A549 (cell line): ENCODE measurements around the gene CEP97. TPM values are rescaled to one million over a fixed set of nuclear protein-coding genes. Genes with fewer than 3 reads are reported as not detected.

ENCODE experiments used
- ATAC-seq, 2 experiments: fragments of 200-7000 bp in 1 of 2; fragments of >200 bp in 1 of 2; cut with Nextera tagmentation in 1 of 2; cut with Tn5 transposase in 1 of 2; 3 replicates each; pipeline versions ENCODE4 v1.8.0 to v1.9.1; 2018 to 2020; ENCODE audit warnings: mild to moderate bottlenecking in 1 of 2, moderate library complexity in 1 of 2
- CTCF ChIA-PET: fragments of 300-600 bp; sonication (Branson Sonifier 250); formaldehyde crosslinking; extraction: SDS; loops from one replicate; lab custom pipeline; 2021; ENCODE audit warnings: antibody characterized with exemption, inconsistent platforms; lab: Yijun Ruan, JAX
- POLR2A ChIA-PET: fragments of 350-600 bp; formaldehyde crosslinking; extraction: SDS; loops from one replicate; lab custom pipeline; 2021; ENCODE audit warnings: antibody characterized with exemption, inconsistent platforms; lab: Yijun Ruan, JAX
- DNase-seq, 2 experiments: peaks; one replicate each; pipeline versions ENCODE4 v3.0.0 to v3.0.0-alpha.2; 2011 to 2016; ENCODE audit warnings: low read depth in 1 of 2, low spot score in 1 of 2
- FAIRE-seq: peaks from 2 replicates; lab custom pipeline; 2011; peaks lifted over from hg19 to GRCh38; lab: Jason Lieb, UNC
- H3K27ac ChIP-seq, 2 experiments: fragments of >200 bp; sonication (Bioruptor Twin); formaldehyde crosslinking; 3 replicates each; pipeline ENCODE4 v1.5.1; 2016 to 2017
- H3K4me1 ChIP-seq: fragments of >200 bp; sonication (Bioruptor Twin); formaldehyde crosslinking; 3 replicates; pipeline ENCODE4 v1.6.1; 2016
- H3K4me2 ChIP-seq: fragments of >200 bp; sonication (Bioruptor Twin); formaldehyde crosslinking; 3 replicates; pipeline ENCODE4 v1.6.1; 2016
- H3K4me3 ChIP-seq: fragments of >200 bp; sonication (Bioruptor Twin); formaldehyde crosslinking; 3 replicates; pipeline ENCODE4 v1.5.1; 2016
- H3K9me3 ChIP-seq: fragments of >200 bp; sonication (Bioruptor Twin); formaldehyde crosslinking; 3 replicates; pipeline ENCODE4 v1.6.1; 2016
- BCL3 ChIP-seq: fragments of >200 bp; sonication (Bioruptor Twin); formaldehyde crosslinking; IDR thresholded peaks from 3 replicates; pipeline ENCODE4 v1.6.1; 2016
- CEBPB ChIP-seq, 2 experiments: fragments of >200 bp in 1 of 2; sonication (Bioruptor Twin) in 1 of 2; formaldehyde crosslinking in 1 of 2; IDR thresholded peaks; 2 replicates each; pipeline ENCODE4 v1.6.1; 2012 to 2016
- CHD4 ChIP-seq: fragments of 200-600 bp; sonication (generic); IDR thresholded peaks from 2 replicates; pipeline ENCODE4 v1.6.1; 2016; ENCODE audit warnings: antibody characterized with exemption, mild to moderate bottlenecking, borderline replicate concordance
- EHF ChIP-seq: fragments of 250-450 bp; sonication (Bioruptor Pico); IDR thresholded peaks from 2 replicates; pipeline ENCODE4 v1.5.0; 2020; ENCODE audit warnings: mild to moderate bottlenecking
- ELK1 ChIP-seq: fragments of 150-350 bp; IDR thresholded peaks from 2 replicates; pipeline ENCODE4 v1.6.1; 2014; ENCODE audit warnings: low read depth, mild to moderate bottlenecking, low read length
- GATA3 ChIP-seq: IDR thresholded peaks from 2 replicates; pipeline ENCODE4 v1.6.1; 2012; ENCODE audit warnings: borderline replicate concordance
- HEYL ChIP-seq: fragments of 250-450 bp; sonication (Bioruptor Pico); IDR thresholded peaks from 2 replicates; pipeline ENCODE4 v1.8.0; 2021; ENCODE audit warnings: mild to moderate bottlenecking, moderate library complexity
- HMGXB4 ChIP-seq: fragments of 250-450 bp; sonication (Bioruptor Pico); IDR thresholded peaks from 2 replicates; pipeline ENCODE4 v1.5.0; 2021; ENCODE audit warnings: mild to moderate bottlenecking, moderate library complexity, borderline replicate concordance
- HOXB13 ChIP-seq: fragments of 250-450 bp; sonication (Bioruptor Pico); IDR thresholded peaks from 2 replicates; pipeline ENCODE4 v1.5.0; 2020; ENCODE audit warnings: low read depth, mild to moderate bottlenecking, moderate library complexity
- JUN ChIP-seq, 2 experiments: fragments of >200 bp; sonication (Bioruptor Twin); formaldehyde crosslinking; IDR thresholded peaks; 2 replicates in 1 of 2; 3 replicates in 1 of 2; pipeline ENCODE4 v1.6.1; 2016 to 2017
- JUNB ChIP-seq: fragments of >200 bp; sonication (Bioruptor Twin); formaldehyde crosslinking; IDR thresholded peaks from 2 replicates; pipeline ENCODE4 v1.6.1; 2016
- MAFK ChIP-seq: fragments of 450-650 bp; IDR thresholded peaks from 2 replicates; pipeline ENCODE4 v1.6.1; 2014; ENCODE audit not compliant: partially characterized antibody
- MAX ChIP-seq: IDR thresholded peaks from 2 replicates; pipeline ENCODE4 v1.6.1; 2012
- MAZ ChIP-seq: fragments of 150-350 bp; IDR thresholded peaks from 2 replicates; pipeline ENCODE4 v1.6.1; 2014; ENCODE audit warnings: antibody characterized with exemption, low read depth, low read length, borderline replicate concordance
- NFE2L2 ChIP-seq: fragments of 150-350 bp; conservative IDR thresholded peaks from 2 replicates; pipeline ENCODE4 v1.6.1; 2014; ENCODE audit warnings: low read length
- NPAS2 ChIP-seq: fragments of 250-450 bp; sonication (Bioruptor Pico); IDR thresholded peaks from 2 replicates; pipeline ENCODE4 v1.8.0; 2022; ENCODE audit warnings: mild to moderate bottlenecking, moderate library complexity, borderline replicate concordance
- NR3C1 ChIP-seq: fragments of >200 bp; sonication (Bioruptor Twin); formaldehyde crosslinking; IDR thresholded peaks from 3 replicates; pipeline ENCODE4 v1.6.1; 2017
- PHF8 ChIP-seq: fragments of 200-600 bp; sonication (generic); IDR thresholded peaks from 2 replicates; pipeline ENCODE4 v1.6.1; 2016; ENCODE audit warnings: low read depth, mild to moderate bottlenecking, antibody characterized with exemption, moderate library complexity, borderline replicate concordance
- POLR2A ChIP-seq: IDR thresholded peaks from 2 replicates; pipeline ENCODE4 v1.6.1; 2012; ENCODE audit warnings: mild to moderate bottlenecking, low read length
- POLR2AphosphoS2 ChIP-seq: conservative IDR thresholded peaks from 2 replicates; pipeline ENCODE4 v1.6.1; 2012; ENCODE audit warnings: low read length, improper control_type of control experiment, inconsistent platforms
- RARB ChIP-seq: fragments of 250-450 bp; sonication (Bioruptor Pico); IDR thresholded peaks from 2 replicates; pipeline ENCODE4 v1.8.0; 2021; ENCODE audit warnings: mild to moderate bottlenecking, moderate library complexity
- RCOR1 ChIP-seq: fragments of 150-350 bp; IDR thresholded peaks from 2 replicates; pipeline ENCODE4 v1.6.1; 2014; ENCODE audit warnings: antibody characterized with exemption, low read length, low read depth
- RNF2 ChIP-seq: fragments of 200-600 bp; sonication (generic); IDR thresholded peaks from 2 replicates; pipeline ENCODE4 v1.6.1; 2016; ENCODE audit warnings: low read depth, mild to moderate bottlenecking, antibody characterized with exemption, moderate library complexity, borderline replicate concordance
- SREBF2 ChIP-seq: fragments of 450-650 bp; IDR thresholded peaks from 2 replicates; pipeline ENCODE4 v1.6.1; 2014; ENCODE audit warnings: mild to moderate bottlenecking, moderate library complexity
- USF2 ChIP-seq: fragments of 450-650 bp; IDR thresholded peaks from 2 replicates; pipeline ENCODE4 v1.6.1; 2014; ENCODE audit warnings: antibody characterized with exemption
- ZC3H11A ChIP-seq: fragments of 450-650 bp; IDR thresholded peaks from 2 replicates; pipeline ENCODE4 v1.6.1; 2014; ENCODE audit warnings: antibody characterized with exemption, mild to moderate bottlenecking
- ZNF302 ChIP-seq: fragments of 250-450 bp; sonication (Bioruptor Pico); IDR thresholded peaks from 2 replicates; pipeline ENCODE4 v1.9.0; 2021; ENCODE audit warnings: inconsistent platforms, mild to moderate bottlenecking, moderate library complexity
- ZSCAN20 ChIP-seq: fragments of 250-450 bp; sonication (Bioruptor Pico); IDR thresholded peaks from 2 replicates; pipeline ENCODE4 v1.8.0; 2022; ENCODE audit warnings: mild to moderate bottlenecking, moderate library complexity
- whole genome bisulfite sequencing: methylation state at CpG from one replicate; pipeline ENCODE4 v1.1.6; 2017; ENCODE audit errors: missing lambda C conversion rate; 5-methylcytosine and 5-hydroxymethylcytosine counted together
- polyA plus RNA-seq, 4 experiments: library from polyadenylated mRNA; depleted of rRNA in 3 of 4; stranded (reverse); fragments of >200 nt; fragmentation: RNase III in 1 of 4; extraction: RNeasy Plus Mini Kit Qiagen cat#74134 plus additional on column Dnase treatment in 1 of 4; gene quantifications; 2 replicates in 3 of 4; 3 replicates in 1 of 4; pipeline ENCODE4 v1.2.3, GENCODE V29; 2011 to 2017

The CEP97 gene
- polyA plus RNA-seq, 2 of the 4 experiments (the other 2 are of a cell fraction), result 4.0 to 5.1 TPM

GRCh38 chr3:101676216-101676764 is 48.1 kb upstream of the CEP97 start:
- 1% methylated on average over 15 of the region's 57 CpGs for WGBS
- H3K9me3 ChIP-seq, result no peaks in the 10 kb centered on the region
- CTCF ChIA-PET, result interaction anchor here (1.0 to 4.3 kb wide), 9 partner anchors 11 to 104 kb away, joined by 3 to 30 read pairs (median 6); partner anchors contain the start of genes PCNP and RPL24
- POLR2A ChIA-PET, result interaction anchor here (0.5 to 3.6 kb wide), 10 partner anchors 9 to 1275 kb away, joined by 3 to 62 read pairs (median 6); partner anchors contain the start of genes CEP97, LNP1, NXPE3 and PCNP
- DNase-seq, result peak; percentile 82 to 95
- H3K4me1 ChIP-seq, result peaks cover 22% of the 10 kb centered on the region
- peak overlapping the region; percentile 95 for H3K4me3 ChIP-seq
- TF ChIP-seq PHF8, result 0 out of 2 replicates have a peak, but pooled peaks have one; percentile 11
- 0 out of 2 replicates have a peak, but pooled peaks have one; percentile 12 for TF ChIP-seq HMGXB4 (CRISPR knock-in tag)
- peak; percentile 29; the same call in 1 of the 3 replicates for TF ChIP-seq BCL3
- TF ChIP-seq RCOR1, result no peak
- no peak for TF ChIP-seq ZSCAN20 (CRISPR knock-in tag)
- peak; percentile 71 for TF ChIP-seq MAX
- TF ChIP-seq POLR2A, result peak; percentile 75
- TF ChIP-seq, all 56 proteins: peak for 5
- FAIRE-seq (no peak), ATAC-seq (peak; percentile 84 to 93)
- Histone ChIP-seq H3K27ac (peak overlapping the region; percentile 90 to 92), H3K4me2 (peak overlapping the region; percentile 74)

GRCh38 chr3:101676765-101677435 is 47.5 kb upstream of the CEP97 start, which contains the start of gene ZBTB11:
Gene ZBTB11, minus strand, starts transcription at chr3:101677132. Its CDS starts 218 bp downstream, at chr3:101676914.
- ChIA-PET POLR2A (interaction anchor here (0.5 to 3.6 kb wide), 12 partner anchors 9 to 1276 kb away, joined by 3 to 62 read pairs (median 4); partner anchors contain the start of genes CEP97, LNP1, NXPE3 and PCNP), CTCF (interaction anchor here (0.9 to 4.3 kb wide), 14 partner anchors 10 to 548 kb away, joined by 3 to 30 read pairs (median 4); partner anchors contain the start of genes CEP97, PCNP and RPL24)
- no peak for FAIRE-seq
- Histone ChIP-seq H3K4me3 (peak within 1 kb of the TSS; percentile 95), H3K4me1 (peaks cover 22% of the 10 kb centered on the region), H3K9me3 (no peaks in the 10 kb centered on the region), H3K4me2 (peak within 1 kb of the TSS; percentile 76), H3K27ac (peak within 1 kb of the TSS; percentile 90 to 92)
- peak; percentile 75 to 86 for ATAC-seq
- peak; percentile 97 to 100 for DNase-seq
- under 1% methylated on average over 33 of the region's 57 CpGs for WGBS
- TF ChIP-seq MAZ, result no peak
- no peak for TF ChIP-seq MAFK
- peak; percentile 65 to 74 for TF ChIP-seq JUN (IDR thresholded peaks at IDR 0.05)
- TF ChIP-seq CHD4, result no peak
- no peak for TF ChIP-seq EHF (CRISPR knock-in tag)
- no peak for TF ChIP-seq NR3C1
- peak; percentile 47; the same call in 1 of the 2 replicates for TF ChIP-seq PHF8
- TF ChIP-seq RARB (CRISPR knock-in tag), result no peak
- no peak for TF ChIP-seq RNF2
- TF ChIP-seq GATA3, result no peak
- no peak for TF ChIP-seq SREBF2
- no peak for TF ChIP-seq JUNB
- no peak for TF ChIP-seq NFE2L2
- TF ChIP-seq ZC3H11A, result no peak
- TF ChIP-seq HOXB13 (CRISPR knock-in tag), result no peak
- no peak for TF ChIP-seq HEYL (CRISPR knock-in tag)
- TF ChIP-seq MAX, result peak; percentile 83
- TF ChIP-seq CEBPB (IDR thresholded peaks at IDR 0.05), result peak in 1 of 2 experiments; percentile 23; a peak in 1 of 4 replicates
- TF ChIP-seq ZNF302 (CRISPR knock-in tag), result no peak
- TF ChIP-seq NPAS2 (CRISPR knock-in tag), result no peak
- no peak; the same call in 2 of the 3 replicates for TF ChIP-seq BCL3
- no peak; the same call in 1 of the 2 replicates for TF ChIP-seq POLR2AphosphoS2
- peak; percentile 33; the same call in 1 of the 2 replicates for TF ChIP-seq USF2
- no peak for TF ChIP-seq ELK1
